ENCODE measurements around the gene DIP2C. TPM values are rescaled to one million over a fixed set of nuclear protein-coding genes. Genes with fewer than 3 reads are reported as not detected.

The DIP2C gene
- total RNA-seq, 3 donors from 2014 or later, result 8.0 to 72.0 (median 8.5) TPM

DNA sequence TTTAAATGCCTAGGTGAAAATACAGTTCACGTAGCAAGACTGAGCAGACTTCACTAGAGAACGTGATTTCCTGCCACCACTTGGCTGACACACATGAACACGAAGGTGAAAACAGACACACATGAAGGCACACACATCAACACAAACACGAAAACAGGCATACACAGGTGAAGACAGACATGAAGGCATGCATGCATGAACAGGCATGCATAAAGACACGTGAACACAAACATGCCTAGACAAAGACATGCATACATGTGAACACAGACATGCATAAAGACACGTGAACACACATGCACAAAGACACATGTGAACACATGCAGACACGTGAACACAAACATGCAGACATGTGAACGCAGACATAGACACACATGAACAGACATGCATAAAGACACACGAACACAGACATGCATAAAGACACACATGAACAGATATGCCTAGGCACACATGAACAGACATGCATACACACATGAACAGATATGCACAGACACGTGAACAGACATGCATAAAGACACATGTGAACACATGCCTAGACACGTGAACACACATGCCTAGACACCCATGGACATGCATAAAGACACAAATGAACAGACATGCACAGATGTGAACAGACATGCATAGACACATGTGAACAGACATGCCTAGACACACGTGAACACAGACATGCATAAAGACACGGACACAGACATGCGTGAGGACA is 311.1 kb downstream of the DIP2C start:
- TF ChIP-seq, protein P1, sequence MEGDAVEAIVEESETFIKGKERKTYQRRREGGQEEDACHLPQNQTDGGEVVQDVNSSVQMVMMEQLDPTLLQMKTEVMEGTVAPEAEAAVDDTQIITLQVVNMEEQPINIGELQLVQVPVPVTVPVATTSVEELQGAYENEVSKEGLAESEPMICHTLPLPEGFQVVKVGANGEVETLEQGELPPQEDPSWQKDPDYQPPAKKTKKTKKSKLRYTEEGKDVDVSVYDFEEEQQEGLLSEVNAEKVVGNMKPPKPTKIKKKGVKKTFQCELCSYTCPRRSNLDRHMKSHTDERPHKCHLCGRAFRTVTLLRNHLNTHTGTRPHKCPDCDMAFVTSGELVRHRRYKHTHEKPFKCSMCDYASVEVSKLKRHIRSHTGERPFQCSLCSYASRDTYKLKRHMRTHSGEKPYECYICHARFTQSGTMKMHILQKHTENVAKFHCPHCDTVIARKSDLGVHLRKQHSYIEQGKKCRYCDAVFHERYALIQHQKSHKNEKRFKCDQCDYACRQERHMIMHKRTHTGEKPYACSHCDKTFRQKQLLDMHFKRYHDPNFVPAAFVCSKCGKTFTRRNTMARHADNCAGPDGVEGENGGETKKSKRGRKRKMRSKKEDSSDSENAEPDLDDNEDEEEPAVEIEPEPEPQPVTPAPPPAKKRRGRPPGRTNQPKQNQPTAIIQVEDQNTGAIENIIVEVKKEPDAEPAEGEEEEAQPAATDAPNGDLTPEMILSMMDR (IDR thresholded peaks at IDR 0.05), result no peak
- no peak for DNase-seq
- Histone ChIP-seq H3K9me3 (no peaks in the 10 kb centered on the region), H3K36me3 (ENCODE audit: low read depth) (peaks cover 2% of the 10 kb centered on the region), H3K4me1 (ENCODE audit: low read depth) (no peaks in the 10 kb centered on the region), H3K4me3 (no peak overlapping the region)
- intact Hi-C loops (cut with DNase I, micrococcal nuclease), result no loop called here
- ATAC-seq, result no peak

DNA sequence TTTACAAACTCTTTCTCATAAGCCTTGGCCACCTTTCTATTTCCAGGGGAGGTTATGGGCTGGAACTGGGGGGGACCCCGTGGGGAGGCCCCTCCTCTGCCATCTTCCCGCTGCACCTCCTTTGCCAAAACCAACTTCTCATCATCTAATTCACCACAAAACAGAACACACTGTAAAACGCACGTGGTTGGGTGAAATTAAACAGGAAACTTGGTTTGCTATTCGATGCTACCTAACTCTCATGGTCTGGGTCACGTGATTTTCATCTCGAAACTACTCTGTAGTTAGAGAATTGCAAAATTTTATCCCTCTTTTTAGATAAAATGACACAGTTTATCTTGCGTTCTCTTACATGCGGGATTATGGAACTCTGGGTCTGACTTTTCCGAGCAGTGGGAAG is 312.2 kb downstream of the DIP2C start:
- Histone ChIP-seq H3K4me3 (no peak overlapping the region), H3K36me3 (ENCODE audit: low read depth) (no peaks in the 10 kb centered on the region), H3K9me3 (no peaks in the 10 kb centered on the region), H3K4me1 (ENCODE audit: low read depth) (no peaks in the 10 kb centered on the region)
- TF ChIP-seq, protein P1 (IDR thresholded peaks at IDR 0.05), result no peak
- no peak for ATAC-seq
- DNase-seq, result no peak
- intact Hi-C loops (cut with DNase I, micrococcal nuclease), result no loop called here

DNA sequence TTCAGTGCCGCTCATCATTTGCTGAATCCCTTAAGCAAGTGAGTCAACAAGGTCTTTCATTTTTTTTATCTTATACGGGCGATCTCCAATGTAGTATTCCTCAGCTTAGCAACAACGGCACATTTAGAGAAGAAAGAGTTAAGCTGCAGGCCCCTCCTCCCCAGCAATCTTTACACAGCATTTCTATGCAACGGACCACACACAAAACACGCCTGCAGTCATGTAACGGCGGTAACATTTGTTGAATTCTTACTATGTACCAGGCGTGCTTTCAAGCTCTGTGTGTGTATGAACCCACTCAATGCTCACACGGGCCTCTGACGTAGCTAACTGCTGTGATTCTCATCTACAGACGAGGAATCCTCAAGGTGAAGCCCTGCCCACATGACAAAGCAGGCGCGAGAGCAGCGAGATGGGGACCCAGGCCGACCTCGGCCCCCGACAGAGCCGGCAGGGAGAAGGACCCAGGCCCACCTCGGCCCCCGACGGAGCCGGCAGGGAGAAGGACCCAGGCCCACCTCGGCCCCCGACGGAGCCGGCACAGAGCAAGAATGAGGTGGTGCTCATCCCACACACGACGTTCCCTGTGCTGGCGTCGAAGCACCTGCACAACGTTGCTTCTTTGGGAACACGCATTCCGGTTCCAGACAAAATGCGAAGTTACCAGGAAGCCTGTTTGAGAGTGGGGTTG is 313.5 kb downstream of the DIP2C start:
- TF ChIP-seq, protein P1 (IDR thresholded peaks at IDR 0.05), result no peak
- no peaks in the 10 kb centered on the region for H3K4me1 ChIP-seq (ENCODE audit: low read depth)

DNA sequence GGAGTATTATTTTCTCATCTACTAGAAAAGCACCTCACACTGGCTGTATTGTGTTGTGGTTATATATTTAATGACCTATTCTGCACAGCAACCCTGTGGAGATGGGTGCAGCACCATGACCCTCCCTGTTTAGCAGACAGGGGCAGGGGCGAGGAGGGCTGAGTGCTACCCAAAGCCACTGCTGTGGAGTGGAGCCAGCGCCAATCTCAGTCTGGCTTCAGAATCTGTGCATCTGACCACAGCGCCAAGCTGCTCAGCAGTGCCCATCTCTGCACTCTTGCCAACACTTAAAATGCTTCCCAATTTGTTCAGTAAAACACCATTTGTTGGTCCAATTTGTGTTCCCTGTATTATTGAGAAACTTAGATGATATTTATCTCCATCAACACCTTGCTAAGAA is 315.1 kb downstream of the DIP2C start:
- H3K36me3 ChIP-seq (ENCODE audit: low read depth), result no peaks in the 10 kb centered on the region
- H3K4me3 ChIP-seq, result no peak overlapping the region
- no peaks in the 10 kb centered on the region for H3K9me3 ChIP-seq
- DNase-seq (no peak), ATAC-seq (no peak)
- no peaks in the 10 kb centered on the region for H3K4me1 ChIP-seq (ENCODE audit: low read depth)
- intact Hi-C loops (cut with DNase I, micrococcal nuclease), result no loop called here
- TF ChIP-seq, protein P1 (IDR thresholded peaks at IDR 0.05), result no peak

More for the DNA sequence above, 313.5 kb downstream of the DIP2C start:
- Histone ChIP-seq H3K36me3 (ENCODE audit: low read depth) (no peaks in the 10 kb centered on the region), H3K9me3 (no peaks in the 10 kb centered on the region), H3K4me3 (no peak overlapping the region)
- DNase-seq (no peak), ATAC-seq (no peak)
- intact Hi-C loops (cut with DNase I, micrococcal nuclease), result no loop called here

DNA sequence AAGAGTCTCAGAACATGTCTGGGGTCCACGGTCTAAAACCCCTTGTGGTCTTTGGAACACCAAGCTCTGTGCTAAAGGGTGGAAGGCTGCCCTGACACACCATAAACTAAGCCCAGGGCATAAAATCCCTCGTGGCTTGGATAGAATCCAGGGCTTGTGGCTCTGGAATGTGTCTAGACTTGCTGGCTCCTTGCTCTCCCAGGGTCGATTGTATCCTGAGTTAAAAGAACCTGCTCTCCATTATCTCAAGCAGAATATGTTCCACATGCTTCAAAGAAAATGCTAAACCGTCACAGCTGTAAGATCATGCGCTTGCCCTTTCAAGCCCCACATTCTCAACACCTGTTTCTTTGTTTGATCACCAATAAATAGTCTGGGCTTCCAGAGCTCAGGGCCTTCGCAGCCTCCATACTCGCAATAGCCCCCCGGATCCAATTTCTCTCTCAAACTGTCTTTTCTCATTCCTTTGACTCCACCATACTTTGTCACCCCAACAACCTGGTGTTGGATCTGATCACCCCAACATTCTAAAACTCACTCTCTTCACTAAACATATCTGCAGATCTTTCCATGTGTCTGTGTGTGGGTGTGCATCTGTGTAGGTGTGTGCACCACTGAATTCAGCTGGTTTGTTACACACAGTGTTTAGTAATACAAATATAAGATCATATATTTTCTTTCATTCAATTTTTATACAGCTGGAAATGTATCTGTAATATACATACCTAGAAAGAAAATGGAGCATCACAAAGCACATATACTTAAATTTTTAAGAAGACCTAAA is 315.8 kb downstream of the DIP2C start:
- Histone ChIP-seq H3K4me1 (ENCODE audit: low read depth) (no peaks in the 10 kb centered on the region), H3K9me3 (no peaks in the 10 kb centered on the region), H3K36me3 (ENCODE audit: low read depth) (no peaks in the 10 kb centered on the region), H3K4me3 (no peak overlapping the region)
- TF ChIP-seq, protein P1 (IDR thresholded peaks at IDR 0.05), result no peak
- intact Hi-C loops (cut with DNase I, micrococcal nuclease), result no loop called here
- DNase-seq (no peak), ATAC-seq (no peak)

Measured in mucosa of descending colon (tissue), 3 donors.